Smooth muscle cell of the brain vasculature (primary cell): Measurements from ENCODE around the gene ZNF829.
A peak's percentile ranks its signal among the peaks of the same experiment; 100 is the strongest.

ENCODE experiments used
- DNase-seq: peaks from one replicate; pipeline ENCODE4 v3.0.0-alpha.2; 2012; ENCODE audit warnings: low read depth, low spot score

Gene ZNF829

DNA sequence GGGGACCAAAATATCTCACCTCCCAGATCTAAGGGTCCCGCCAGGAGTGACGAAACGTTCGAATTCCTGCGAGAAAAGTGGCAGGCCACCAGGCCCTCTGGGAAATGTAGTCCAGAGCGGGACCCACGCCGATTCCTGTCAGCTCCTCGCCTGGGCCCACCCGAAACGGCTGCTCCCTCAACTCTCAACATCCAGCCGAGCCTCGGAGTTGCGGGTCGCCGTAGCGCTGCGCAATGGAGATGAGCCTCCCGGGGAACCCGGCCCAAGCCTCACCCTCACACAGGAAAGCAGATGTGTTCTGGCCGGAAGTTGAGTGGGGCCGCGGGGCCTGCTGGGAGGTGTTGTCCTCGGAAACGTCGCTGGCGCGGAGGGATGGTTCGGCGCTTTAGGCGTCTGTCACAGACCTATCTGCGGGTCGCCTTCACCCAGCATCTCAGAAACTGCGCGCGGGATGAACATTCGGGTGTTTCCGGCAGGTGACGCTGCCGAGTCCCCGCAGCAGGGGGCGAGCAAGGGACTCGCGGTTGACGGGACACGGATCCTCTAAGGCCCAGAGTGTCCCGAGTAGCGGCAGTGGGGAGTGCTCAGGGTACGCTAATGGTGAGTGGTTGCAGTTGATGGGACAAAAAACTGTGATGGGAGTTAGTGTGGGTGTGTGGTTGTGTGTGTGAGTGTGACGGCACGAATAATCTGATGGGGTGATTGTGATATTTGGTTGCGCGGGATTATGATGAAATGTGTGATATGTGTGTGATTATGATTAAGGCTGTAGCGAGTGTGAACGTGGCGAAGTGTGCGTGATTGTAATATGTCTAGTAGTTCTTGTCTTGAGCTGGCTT, at the start of gene ZNF829, which contains the start of gene ZNF568:
Gene ZNF829, minus strand, starts transcription at position 300 of the 839 bp plus-strand sequence. CDS start 1,124 bp downstream, outside the sequence.
Gene ZNF568, plus strand, starts transcription at position 341 of the 839 bp plus-strand sequence. CDS start 6,439 bp downstream, outside the sequence.
- DNase-seq, result peak; percentile 50

DNA sequence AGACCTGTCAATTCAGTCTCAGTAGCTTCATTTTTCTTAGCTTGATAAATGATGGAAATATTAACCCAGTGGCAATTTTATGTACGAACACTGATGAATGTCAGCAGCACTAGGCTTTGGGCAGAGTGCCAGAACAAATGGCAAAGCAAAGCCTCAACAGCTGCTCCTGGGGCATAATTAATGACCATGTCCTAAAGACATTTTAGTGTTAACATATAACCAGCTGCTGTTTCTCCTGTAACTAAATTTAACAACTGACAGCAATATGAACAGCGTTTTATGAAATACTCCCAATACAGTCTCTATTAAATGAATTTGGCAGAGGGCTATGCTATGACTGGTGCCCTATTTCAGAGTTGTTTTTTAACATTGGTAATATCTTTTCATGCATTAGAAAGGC, 47.2 kb upstream of the ZNF829 start:
- DNase-seq, result no peak

DNA sequence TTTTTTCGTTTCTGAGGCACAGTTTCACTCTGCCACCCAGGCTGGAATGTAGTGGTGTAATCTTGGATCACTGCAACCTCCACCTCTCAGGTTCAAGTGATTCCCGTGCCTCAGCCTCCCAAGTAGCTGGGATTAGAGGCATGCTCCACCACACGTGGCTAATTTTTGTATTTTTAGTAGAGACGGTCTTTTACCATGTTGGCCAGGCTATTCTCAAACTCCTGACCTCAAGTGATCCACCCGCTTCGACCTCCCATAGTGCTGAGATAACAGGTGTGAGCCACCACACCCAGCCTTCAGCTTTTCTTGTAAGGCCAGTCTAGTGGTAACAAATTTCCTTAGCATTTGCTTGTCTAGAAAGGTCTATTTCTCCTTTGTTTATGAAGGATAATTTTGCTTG, 46.3 kb upstream of the ZNF829 start:
- no peak for DNase-seq

DNA sequence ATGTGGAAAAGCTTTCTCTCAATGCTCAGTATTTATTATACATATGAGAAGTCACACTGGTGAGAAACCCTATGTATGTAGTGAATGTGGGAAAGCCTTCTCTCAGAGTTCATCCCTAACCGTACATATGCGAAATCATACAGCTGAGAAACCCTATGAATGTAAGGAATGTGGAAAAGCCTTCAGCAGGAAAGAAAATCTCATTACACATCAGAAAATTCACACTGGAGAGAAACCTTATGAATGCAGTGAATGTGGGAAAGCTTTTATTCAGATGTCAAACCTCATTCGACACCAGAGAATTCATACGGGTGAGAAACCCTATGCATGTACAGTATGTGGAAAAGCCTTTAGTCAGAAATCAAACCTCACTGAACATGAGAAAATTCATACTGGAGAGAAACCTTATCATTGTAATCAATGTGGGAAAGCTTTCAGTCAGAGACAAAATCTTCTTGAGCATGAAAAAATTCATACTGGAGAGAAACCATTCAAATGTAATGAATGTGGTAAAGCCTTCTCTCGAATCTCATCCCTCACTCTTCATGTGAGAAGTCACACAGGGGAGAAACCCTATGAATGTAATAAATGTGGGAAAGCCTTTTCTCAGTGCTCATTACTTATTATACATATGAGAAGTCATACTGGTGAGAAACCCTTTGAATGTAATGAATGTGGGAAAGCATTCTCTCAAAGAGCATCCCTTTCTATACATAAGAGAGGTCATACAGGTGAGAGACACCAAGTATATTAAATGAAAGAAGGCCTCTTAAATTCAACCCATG, 34.4 kb upstream of the ZNF829 start:
- DNase-seq, result no peak

DNA sequence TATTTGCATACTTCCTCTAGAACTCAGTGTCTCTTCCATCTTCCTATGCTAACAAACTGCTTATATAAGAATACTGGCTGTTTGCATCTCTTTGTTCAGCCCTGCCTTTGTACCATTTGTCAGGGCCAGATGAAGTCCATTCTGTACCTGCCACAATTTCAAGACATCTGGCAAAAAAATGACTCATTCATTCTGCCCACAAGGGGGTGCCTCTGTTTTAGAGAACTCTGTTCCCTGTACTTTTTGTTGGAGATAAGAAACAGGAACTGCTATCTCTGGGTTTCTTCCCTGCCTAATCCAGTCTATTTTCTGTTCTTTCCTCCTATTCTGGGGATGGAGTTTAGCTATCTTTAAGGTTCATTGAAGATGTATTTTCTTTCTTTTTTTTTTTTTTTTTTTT, 23.1 kb upstream of the ZNF829 start:
- no peak for DNase-seq

DNA sequence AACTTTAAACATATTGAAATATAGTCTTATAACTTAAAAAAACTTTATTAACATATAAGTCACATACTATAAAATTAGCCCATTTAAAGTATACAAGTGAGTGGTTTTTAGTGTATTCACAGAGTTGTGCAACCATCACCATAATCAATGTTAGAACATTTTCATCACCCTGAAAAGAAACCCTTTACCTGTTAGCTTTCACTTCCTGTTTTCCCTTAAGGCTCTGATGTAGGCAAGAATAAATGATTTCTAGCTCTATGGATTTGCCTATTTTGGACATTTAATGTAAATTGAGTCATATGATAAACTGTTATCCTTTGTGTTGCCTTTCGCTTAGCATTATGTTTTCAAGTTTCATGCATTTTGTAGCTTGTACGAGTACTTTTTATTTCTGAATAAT, 15.6 kb upstream of the ZNF829 start:
- no peak for DNase-seq

DNA sequence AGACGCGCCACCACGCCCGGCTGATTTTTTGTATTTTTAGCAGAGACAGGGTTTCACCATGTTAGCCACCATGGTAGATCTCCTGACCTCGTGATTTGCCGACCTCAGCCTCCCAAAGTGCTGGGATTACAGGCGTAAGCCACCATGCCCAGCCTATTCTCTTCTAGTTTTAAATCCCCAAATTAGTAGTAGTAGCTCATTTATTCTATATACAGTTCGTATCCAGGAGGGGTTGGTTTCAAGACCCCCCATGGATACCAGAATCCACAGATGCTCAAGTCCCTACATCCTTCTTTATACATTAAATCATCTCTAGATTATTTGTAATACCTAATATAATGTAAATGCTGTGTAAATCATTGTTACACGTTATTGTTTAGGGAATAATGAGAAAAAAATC, 2.0 kb upstream of the ZNF829 start:
- DNase-seq, result no peak

DNA sequence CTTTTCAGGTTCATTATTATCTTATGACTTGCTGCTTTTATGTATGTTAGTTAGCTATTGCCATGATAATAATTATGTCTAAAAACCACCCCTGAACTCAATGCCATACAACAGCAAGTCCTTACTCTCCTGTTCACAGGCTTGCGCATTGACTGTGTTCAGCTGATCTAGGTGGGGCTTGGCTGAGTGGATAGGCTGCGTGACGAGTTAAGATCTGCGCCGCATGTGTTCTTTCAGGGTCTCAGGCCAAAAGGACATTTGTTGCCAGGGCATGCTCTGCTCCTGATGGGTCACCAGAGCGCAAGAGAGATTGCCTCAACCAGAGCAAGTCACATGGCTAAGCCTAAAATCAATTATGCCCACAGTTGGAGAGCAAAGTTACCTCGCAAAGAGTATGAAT, 900 bp upstream of the ZNF829 start:
- no peak for DNase-seq

DNA sequence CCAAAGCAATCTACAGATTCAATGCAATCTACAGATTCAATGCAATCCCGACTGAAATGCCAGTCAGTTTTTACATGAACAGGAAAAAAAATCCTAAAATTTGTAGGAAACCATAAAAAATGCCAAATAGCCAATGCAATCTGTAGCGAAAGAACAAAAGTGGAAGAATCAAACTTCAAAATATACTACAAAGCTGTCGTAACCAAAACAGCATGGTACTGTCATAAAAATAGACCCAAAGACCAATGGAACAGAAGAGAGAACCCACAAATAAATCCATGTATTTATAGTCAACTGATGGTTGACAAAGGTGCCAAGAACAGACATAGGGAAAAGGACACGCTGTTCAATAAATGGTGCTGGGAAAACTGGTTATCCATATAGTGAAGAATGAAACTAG, 17.7 kb downstream of the ZNF829 start:
- no peak for DNase-seq

DNA sequence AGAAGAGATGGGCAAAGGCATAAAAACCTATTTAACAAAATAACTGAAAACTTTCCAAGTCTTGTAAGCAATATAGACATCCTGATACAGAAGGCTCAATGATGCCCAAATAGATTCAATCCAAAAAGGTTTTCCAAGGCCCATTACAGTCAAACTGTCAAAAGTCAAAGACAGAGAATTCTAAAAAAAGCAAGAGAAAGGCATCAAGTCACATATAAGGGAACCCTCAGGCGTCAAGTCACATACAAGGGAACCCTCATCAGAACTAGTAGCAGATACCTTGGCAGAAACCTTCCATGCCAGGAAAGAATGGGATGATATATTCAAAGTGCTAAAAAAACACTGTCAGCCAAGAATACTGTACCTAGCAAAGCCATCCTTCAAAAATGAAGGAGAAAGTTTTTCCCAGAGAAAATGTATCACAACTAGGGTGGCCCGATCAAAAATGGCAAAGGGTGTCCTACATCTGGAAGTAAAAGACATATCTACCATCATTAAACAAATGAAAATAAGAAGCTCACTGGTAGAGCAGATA, 21.2 kb downstream of the ZNF829 start:
- DNase-seq, result no peak

DNA sequence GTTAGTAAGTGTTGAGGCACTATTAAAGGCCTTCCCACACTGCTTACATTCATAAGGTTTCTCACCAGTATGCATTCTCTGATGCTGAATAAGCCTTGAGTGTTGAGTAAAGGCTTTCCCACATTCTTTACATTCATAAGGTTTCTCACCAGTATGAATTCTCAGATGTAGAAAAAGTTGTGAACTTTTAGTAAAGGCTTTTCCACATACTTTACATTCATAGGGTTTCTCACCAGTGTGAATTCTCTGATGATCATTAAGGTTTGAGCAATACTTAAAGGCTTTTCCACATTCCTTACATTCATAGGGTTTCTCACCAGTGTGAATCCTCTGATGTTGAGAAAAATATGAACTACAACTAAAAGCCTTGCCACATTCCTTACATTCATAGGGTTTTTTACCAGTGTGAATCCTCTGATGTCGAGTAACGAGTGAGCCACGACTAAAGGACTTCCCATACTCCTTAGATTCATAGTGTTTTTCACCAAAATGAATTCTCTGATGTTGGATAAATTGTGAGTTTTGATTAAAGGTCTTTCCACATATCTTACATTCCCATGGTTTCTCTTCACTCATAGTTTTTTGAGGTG, 24.2 kb downstream of the ZNF829 start:
- no peak for DNase-seq

DNA sequence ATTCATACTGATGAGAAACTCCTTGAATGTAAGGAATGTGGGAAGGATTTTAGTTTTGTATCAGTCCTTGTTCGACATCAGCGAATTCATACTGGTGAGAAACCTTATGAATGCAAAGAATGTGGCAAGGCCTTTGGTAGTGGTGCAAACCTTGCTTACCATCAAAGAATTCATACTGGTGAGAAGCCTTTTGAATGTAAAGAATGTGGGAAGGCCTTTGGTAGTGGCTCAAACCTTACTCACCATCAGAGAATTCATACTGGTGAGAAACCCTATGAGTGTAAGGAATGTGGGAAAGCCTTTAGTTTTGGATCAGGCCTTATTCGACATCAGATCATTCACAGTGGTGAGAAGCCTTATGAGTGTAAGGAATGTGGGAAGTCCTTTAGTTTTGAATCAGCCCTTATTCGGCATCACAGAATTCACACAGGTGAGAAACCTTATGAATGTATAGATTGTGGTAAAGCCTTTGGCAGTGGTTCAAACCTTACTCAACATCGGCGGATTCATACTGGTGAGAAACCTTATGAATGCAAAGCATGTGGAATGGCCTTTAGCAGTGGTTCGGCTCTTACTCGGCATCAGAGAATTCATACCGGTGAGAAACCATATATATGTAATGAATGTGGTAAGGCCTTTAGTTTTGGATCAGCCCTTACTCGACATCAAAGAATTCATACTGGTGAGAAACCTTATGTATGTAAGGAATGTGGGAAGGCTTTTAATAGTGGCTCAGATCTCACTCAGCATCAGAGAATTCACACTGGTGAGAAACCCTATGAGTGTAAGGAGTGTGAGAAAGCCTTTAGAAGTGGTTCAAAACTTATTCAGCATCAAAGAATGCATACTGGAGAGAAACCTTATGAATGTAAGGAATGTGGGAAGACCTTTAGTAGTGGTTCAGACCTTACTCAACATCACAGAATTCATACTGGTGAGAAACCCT, 38.8 kb downstream of the ZNF829 start:
- DNase-seq, result no peak

DNA sequence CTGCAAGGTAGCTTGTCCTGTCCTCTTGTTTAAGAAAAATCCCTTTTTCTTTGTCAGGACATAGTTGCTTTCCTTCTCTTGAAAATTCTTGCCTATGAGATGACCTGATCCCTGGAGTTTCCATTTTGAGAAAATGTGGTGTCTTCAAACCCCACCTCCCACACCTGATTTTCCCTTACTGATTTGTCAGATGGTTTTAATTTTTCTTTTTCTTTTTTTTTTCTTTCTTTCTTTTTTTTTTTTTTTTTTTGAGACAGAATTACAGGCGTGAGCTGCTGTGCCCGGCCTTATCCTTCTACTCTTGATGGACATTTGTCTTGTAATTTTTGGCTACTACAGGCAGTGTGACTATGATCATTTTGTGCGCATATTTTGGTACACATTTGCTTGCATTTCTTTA, 64.2 kb downstream of the ZNF829 start:
- no peak for DNase-seq

DNA sequence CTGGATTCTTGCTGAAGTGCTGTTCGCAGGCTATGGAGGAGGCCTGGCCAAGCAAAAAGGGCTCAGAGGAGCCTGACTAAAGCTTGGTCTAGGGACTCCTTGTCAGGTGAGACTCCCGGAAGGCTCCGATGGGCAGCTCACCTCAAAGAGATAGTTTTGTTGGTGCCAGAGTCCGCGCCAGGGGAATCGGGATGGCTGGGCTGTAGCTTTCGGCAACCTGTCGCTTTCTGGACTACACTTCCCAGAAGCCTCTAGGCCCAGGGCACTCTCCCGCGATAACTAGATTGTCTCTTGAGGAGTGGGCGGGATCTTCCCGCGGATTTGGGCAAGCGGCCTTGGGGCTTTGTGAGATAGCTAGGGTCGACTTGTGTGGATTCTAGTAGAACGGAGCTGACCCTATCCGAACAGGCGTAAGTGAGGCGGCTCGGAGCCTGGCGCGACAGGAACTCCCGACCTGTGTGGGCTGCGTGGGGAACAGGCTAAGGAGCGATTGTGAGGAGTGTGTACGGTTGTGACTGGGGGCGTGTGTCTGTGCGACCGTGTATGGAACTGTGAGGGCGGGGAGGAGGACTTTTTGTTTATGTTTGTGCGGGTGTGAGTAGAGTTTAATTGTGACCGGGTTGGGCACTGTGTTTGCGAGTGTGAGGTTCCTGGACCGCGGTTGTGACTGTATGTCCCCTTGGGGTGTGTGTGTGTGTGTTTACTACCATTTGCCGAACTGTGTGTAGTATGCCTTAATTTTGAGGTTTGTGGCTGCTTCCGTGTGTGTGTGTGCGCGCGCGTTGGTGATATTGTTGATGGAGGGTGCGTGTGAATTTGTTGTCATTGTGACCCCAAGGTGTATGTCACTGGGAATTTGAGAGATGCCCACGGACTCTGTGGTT, 65.3 kb downstream of the ZNF829 start, which contains the start of gene ZNF345:
Gene ZNF345, plus strand, starts transcription at position 318 of the 884 bp plus-strand sequence. CDS start 25,955 bp downstream, outside the sequence.
- peak; percentile 82 for DNase-seq

DNA sequence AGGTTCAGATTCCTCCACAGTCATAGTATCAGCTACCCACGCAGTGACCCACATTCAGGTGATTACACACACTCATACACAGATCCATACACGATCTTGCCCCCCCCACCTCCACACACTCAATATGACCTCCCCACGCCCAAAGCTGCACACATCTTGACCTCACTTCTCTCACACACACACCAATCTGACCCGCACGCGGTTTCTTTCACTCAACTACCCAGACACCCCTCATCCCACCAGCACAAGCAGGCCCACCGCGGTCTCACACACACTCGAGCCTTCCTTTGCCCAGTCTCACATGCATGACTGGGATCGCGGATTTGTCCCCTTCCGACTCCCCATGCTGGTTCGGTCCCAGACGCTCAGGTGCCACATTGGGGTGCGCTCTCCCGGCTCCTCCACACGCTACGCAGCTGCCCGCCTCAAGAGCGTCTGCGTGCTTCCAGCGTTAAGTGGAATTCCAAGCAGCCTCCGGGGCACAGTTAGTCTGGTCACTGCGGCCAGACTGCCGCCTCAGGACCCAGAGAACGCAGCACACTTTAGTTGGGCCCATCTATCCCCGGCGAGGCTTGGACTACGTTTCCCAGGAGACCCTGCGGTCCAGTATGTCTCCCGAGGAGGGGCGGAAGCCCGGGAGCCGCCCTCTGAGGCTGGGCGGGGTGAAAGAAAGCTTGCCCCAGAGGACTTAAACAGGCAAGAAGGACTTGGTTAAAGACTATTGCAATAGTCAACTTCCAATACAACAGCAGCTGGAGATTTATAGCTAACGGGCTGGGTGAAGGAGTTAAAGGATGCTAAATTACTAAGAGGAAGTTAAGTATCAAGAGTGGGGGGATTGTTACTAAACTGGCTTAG, 66.2 kb downstream of the ZNF829 start:
- DNase-seq, result peak; percentile 69

DNA sequence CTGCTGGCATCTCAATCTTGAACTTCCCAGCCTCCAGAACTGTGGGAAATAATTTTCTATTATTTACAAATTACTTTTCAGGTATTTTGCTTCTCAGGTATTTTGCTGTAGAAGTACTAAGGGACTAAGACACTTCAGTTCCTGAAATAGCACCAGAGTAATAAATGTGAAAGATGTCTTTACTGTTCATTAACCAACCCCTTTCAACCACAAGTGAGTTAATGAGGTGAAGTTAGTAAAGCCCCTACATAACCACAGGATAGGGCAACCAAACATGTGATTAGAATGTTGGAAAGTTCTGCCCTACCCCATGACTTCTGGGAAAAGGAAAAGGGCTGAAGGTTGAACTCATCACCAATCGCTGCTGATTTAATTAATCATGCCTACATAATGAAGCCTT, 68.1 kb downstream of the ZNF829 start:
- no peak for DNase-seq

DNA sequence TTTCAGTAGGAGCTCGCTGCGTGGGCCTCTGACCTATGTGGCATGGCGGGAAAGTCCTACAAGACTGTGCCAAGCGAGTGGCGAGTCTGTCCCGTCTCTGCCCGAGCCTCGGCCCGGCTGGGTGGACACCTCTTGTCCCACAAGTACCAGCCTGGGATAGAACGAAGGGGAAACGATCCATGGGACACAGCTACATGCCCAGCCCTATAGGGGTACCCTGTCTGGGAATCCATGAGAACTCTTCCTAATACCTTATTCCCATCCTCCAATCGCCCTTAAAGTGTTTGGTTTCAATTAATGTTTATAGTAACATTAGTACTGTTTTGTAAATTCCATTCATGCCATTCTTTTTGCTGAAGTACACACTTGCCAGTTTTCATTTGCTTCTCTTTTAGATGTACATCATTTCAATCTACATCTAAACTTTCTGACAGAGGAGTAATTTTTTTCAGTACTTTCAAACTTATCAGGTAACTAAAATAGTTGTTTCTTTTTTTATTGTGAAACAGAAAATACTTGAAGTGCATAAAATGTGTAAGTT, 77.2 kb downstream of the ZNF829 start:
- no peak for DNase-seq
